ENCODE measurements around the gene DNAL1.

The DNAL1 gene

DNA sequence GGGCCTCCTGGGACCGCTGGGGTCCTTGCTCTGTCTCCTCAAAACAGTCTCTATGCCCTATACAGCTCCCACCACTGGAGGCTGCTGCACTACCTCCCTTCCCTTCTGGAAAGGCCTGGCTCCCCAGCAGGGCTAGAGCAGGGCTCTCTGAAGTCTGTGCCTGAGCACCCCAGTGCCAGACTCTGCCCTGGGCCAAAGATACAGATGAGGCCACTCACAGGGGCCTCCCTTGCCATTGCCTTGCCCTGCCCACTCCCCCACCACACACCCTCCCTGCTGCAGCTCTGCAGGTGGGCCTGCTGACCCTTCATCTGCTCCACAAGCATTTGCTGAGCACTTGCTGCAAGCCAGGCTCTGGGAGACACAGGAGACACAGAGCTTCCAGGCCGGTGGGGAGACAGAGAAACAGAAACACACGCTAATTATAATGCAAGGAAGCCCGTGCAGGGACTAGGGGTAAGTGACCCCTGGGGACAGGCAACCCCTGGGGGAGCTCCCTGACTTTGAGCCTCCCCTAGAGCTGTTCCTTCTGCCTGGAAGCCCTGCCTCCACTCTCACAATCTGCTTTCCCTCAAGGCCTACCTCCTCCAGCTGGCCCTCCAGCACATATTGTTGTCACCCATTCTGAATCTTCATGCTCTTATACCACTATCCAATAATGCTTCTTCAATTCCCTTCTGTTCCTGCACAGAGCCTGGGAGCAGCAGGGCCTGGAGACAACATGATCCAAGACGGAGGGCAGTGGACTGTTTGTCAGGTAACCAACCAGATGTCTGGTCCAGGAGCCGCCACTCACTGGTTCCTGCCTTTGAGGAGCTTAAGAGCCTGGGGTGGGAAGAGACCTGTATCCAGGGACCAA lies 102.0 kb downstream of the DNAL1 start:
- ChIA-PET CTCF (interaction anchor here (0.7 to 1.2 kb wide), 6 partner anchors 8 to 1491 kb away, joined by 3 to 5 read pairs (median 3); no protein-coding TSS in a partner anchor), POLR2A (interaction anchor here (0.9 kb wide), 1 partner anchor 12 kb away, joined by 3 read pairs; no protein-coding TSS in a partner anchor)
- Histone ChIP-seq H3K4me3 (ENCODE audit: low read depth, low read length) (no peak overlapping the region), H3K27ac (ENCODE audit: extremely low read depth, low read depth, low read length) (peak overlapping the region; percentile 34; the same call in 1 of the 2 replicates), H3K9me3 (ENCODE audit: control insufficient read depth, insufficient read depth, low read depth, low read length) (no peaks in the 10 kb centered on the region), H3K36me3 (ENCODE audit: control insufficient read depth in 2 of 2, insufficient read depth in 1 of 2, low read length in 2 of 2) (no peaks in the 10 kb centered on the region), H3K4me1 (ENCODE audit: control insufficient read depth, insufficient read depth, low read length) (peaks cover 26% of the 10 kb centered on the region)
- TF ChIP-seq SALL2 (tag by site-specific recombination; IDR thresholded peaks at IDR 0.05; ENCODE audit: borderline replicate concordance) (no peak), ZNF121 (tag by site-specific recombination; IDR thresholded peaks at IDR 0.05) (no peak), ZNF768 (tag by site-specific recombination; IDR thresholded peaks at IDR 0.05) (no peak), ZNF548 (tag by site-specific recombination; IDR thresholded peaks at IDR 0.05) (no peak), ZNF324 (tag by site-specific recombination; IDR thresholded peaks at IDR 0.05) (no peak), KLF7 (tag by site-specific recombination; IDR thresholded peaks at IDR 0.05; ENCODE audit: borderline replicate concordance) (no peak), ZNF155 (tag by site-specific recombination; IDR thresholded peaks at IDR 0.05) (no peak), ZNF335 (tag by site-specific recombination; conservative IDR thresholded peaks at IDR 0.05) (0 out of 2 replicates have a peak, but pooled peaks have one; percentile 16), ZNF341 (tag by site-specific recombination; IDR thresholded peaks at IDR 0.05; ENCODE audit: low read depth) (no peak), ZNF19 (tag by site-specific recombination; IDR thresholded peaks at IDR 0.05; ENCODE audit: low read depth) (no peak), IKZF3 (tag by site-specific recombination; IDR thresholded peaks at IDR 0.05) (no peak), ZIC2 (tag by site-specific recombination; IDR thresholded peaks at IDR 0.05) (peak; percentile 70), ZNF214 (tag by site-specific recombination; IDR thresholded peaks at IDR 0.05; ENCODE audit: borderline replicate concordance) (no peak), ZNF600 (tag by site-specific recombination; IDR thresholded peaks at IDR 0.05) (no peak), FEZF1 (tag by site-specific recombination; IDR thresholded peaks at IDR 0.05) (no peak), ZNF48 (tag by site-specific recombination; IDR thresholded peaks at IDR 0.05) (no peak), ZNF777 (tag by site-specific recombination; IDR thresholded peaks at IDR 0.05; ENCODE audit: borderline replicate concordance) (no peak), GLIS1 (tag by site-specific recombination; IDR thresholded peaks at IDR 0.05) (peak; percentile 85), GLIS2 (tag by site-specific recombination; IDR thresholded peaks at IDR 0.05) (peak; percentile 36; the same call in 1 of the 2 replicates)
- TF ChIP-seq, protein P1, sequence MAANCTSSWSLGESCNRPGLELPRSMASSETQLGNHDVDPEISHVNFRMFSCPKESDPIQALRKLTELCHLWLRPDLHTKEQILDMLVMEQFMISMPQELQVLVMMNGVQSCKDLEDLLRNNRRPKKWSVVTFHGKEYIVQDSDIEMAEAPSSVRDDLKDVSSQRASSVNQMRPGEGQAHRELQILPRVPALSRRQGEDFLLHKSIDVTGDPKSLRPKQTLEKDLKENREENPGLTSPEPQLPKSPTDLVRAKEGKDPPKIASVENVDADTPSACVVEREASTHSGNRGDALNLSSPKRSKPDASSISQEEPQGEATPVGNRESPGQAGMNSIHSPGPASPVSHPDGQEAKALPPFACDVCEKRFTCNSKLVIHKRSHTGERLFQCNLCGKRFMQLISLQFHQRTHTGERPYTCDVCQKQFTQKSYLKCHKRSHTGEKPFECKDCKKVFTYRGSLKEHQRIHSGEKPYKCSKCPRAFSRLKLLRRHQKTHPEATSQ (tag by site-specific recombination; IDR thresholded peaks at IDR 0.05), result no peak
- TF ChIP-seq, protein P2, sequence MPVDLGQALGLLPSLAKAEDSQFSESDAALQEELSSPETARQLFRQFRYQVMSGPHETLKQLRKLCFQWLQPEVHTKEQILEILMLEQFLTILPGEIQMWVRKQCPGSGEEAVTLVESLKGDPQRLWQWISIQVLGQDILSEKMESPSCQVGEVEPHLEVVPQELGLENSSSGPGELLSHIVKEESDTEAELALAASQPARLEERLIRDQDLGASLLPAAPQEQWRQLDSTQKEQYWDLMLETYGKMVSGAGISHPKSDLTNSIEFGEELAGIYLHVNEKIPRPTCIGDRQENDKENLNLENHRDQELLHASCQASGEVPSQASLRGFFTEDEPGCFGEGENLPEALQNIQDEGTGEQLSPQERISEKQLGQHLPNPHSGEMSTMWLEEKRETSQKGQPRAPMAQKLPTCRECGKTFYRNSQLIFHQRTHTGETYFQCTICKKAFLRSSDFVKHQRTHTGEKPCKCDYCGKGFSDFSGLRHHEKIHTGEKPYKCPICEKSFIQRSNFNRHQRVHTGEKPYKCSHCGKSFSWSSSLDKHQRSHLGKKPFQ (tag by site-specific recombination; IDR thresholded peaks at IDR 0.05), result no peak
- TF ChIP-seq, protein P3, sequence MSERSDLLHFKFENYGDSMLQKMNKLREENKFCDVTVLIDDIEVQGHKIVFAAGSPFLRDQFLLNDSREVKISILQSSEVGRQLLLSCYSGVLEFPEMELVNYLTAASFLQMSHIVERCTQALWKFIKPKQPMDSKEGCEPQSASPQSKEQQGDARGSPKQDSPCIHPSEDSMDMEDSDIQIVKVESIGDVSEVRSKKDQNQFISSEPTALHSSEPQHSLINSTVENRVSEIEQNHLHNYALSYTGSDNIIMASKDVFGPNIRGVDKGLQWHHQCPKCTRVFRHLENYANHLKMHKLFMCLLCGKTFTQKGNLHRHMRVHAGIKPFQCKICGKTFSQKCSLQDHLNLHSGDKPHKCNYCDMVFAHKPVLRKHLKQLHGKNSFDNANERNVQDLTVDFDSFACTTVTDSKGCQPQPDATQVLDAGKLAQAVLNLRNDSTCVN (tag by site-specific recombination; optimal IDR thresholded peaks at IDR 0.05), result no peak
- TF ChIP-seq, protein P4, sequence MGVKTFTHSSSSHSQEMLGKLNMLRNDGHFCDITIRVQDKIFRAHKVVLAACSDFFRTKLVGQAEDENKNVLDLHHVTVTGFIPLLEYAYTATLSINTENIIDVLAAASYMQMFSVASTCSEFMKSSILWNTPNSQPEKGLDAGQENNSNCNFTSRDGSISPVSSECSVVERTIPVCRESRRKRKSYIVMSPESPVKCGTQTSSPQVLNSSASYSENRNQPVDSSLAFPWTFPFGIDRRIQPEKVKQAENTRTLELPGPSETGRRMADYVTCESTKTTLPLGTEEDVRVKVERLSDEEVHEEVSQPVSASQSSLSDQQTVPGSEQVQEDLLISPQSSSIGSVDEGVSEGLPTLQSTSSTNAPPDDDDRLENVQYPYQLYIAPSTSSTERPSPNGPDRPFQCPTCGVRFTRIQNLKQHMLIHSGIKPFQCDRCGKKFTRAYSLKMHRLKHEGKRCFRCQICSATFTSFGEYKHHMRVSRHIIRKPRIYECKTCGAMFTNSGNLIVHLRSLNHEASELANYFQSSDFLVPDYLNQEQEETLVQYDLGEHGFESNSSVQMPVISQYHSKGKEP (tag by site-specific recombination; IDR thresholded peaks at IDR 0.05), result no peak
- TF ChIP-seq, protein P5, sequence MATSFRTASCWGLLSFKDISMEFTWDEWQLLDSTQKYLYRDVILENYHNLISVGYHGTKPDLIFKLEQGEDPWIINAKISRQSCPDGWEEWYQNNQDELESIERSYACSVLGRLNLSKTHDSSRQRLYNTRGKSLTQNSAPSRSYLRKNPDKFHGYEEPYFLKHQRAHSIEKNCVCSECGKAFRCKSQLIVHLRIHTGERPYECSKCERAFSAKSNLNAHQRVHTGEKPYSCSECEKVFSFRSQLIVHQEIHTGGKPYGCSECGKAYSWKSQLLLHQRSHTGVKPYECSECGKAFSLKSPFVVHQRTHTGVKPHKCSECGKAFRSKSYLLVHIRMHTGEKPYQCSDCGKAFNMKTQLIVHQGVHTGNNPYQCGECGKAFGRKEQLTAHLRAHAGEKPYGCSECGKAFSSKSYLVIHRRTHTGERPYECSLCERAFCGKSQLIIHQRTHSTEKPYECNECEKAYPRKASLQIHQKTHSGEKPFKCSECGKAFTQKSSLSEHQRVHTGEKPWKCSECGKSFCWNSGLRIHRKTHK (tag by site-specific recombination; IDR thresholded peaks at IDR 0.05), result no peak
- TF ChIP-seq, protein P6, sequence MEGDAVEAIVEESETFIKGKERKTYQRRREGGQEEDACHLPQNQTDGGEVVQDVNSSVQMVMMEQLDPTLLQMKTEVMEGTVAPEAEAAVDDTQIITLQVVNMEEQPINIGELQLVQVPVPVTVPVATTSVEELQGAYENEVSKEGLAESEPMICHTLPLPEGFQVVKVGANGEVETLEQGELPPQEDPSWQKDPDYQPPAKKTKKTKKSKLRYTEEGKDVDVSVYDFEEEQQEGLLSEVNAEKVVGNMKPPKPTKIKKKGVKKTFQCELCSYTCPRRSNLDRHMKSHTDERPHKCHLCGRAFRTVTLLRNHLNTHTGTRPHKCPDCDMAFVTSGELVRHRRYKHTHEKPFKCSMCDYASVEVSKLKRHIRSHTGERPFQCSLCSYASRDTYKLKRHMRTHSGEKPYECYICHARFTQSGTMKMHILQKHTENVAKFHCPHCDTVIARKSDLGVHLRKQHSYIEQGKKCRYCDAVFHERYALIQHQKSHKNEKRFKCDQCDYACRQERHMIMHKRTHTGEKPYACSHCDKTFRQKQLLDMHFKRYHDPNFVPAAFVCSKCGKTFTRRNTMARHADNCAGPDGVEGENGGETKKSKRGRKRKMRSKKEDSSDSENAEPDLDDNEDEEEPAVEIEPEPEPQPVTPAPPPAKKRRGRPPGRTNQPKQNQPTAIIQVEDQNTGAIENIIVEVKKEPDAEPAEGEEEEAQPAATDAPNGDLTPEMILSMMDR (tag by site-specific recombination; IDR thresholded peaks at IDR 0.05), result 0 out of 2 replicates have a peak, but pooled peaks have one; percentile 17

Measured in HEK293 (cell line).